HCT116 (cell line): ENCODE measurements around the gene HIRA. TPM values are rescaled to one million over a fixed set of nuclear protein-coding genes. Genes with fewer than 3 reads are reported as not detected.

Source experiments
- ATAC-seq: fragments of 200-7000 bp; cut with Tn5 transposase; 2 replicates; pipeline ENCODE4 v1.9.1; 2020; ENCODE audit warnings: mild to moderate bottlenecking, moderate library complexity
- BruUV-seq: library from RNA; stranded (reverse); fragments of 400-500 nt; replicated peaks from 2 replicates; lab custom pipeline; 2021; lab: Mats Ljungman, UMichigan
- CTCF ChIA-PET: fragments of 300-600 bp; sonication (Branson Sonifier 250); formaldehyde crosslinking; loops from one replicate; lab custom pipeline; 2021; ENCODE audit warnings: antibody characterized with exemption; lab: Charles Lee
- POLR2A ChIA-PET: fragments of 300-600, 350-600 bp; sonication (Branson Sonifier 250); formaldehyde crosslinking; loops from one replicate; lab custom pipeline; 2021; ENCODE audit warnings: antibody characterized with exemption; lab: Charles Lee
- RAD21 ChIA-PET, 2 experiments: fragments of 300-600 bp; sonication (Branson Sonifier 250); formaldehyde crosslinking; loops; one replicate each; lab custom pipeline; 2023; ENCODE audit warnings: low total read pairs in 2 of 2; ENCODE audit not compliant: uncharacterized antibody in 2 of 2, unreplicated experiment in 2 of 2, low non-redundant PET in 1 of 2; lab: Charles Lee
- DNase-seq: peaks from one replicate; pipeline ENCODE4 v3.0.0-alpha.2; 2010; ENCODE audit warnings: low read depth, low spot score
- H2AFZ ChIP-seq: fragments of 200-600 bp; shearing (Covaris generic), sonication (generic); 2 replicates; pipeline ENCODE4 v1.6.1; 2017; ENCODE audit warnings: low read depth, mixed run types, mixed read lengths, antibody characterized with exemption, low read length; ENCODE audit not compliant: poor library complexity, severe bottlenecking
- H3K27ac ChIP-seq: 2 replicates; pipeline ENCODE4 v1.5.1; 2012; ENCODE audit warnings: low read depth, low read length
- H3K27me3 ChIP-seq: fragments of 200-600 bp; sonication (generic); 2 replicates; pipeline ENCODE4 v1.6.1; 2016; ENCODE audit warnings: mixed run types, low read length, mixed read lengths; ENCODE audit not compliant: insufficient read depth
- H3K36me3 ChIP-seq, 2 experiments: fragments of 200-500 bp in 1 of 2; fragments of 200-600 bp in 1 of 2; sonication (Bioruptor generic) in 1 of 2; sonication (generic) in 1 of 2; 2 replicates each; pipeline versions ENCODE4 v1.5.1 to v1.6.1; 2014 to 2016; ENCODE audit warnings: low read length in 2 of 2, inconsistent platforms in 1 of 2, mixed read lengths in 1 of 2, mixed run types in 1 of 2; ENCODE audit not compliant: insufficient read depth in 2 of 2, control insufficient read depth in 1 of 2
- H3K4me1 ChIP-seq, 2 experiments: fragments of 200-600 bp in 1 of 2; sonication (generic) in 1 of 2; 2 replicates each; pipeline versions ENCODE4 v1.5.1 to v1.6.1; 2012 to 2017; ENCODE audit warnings: low read length in 2 of 2, inconsistent platforms in 1 of 2, mild to moderate bottlenecking in 1 of 2, mixed read lengths in 1 of 2, mixed run types in 1 of 2, moderate library complexity in 1 of 2; ENCODE audit not compliant: insufficient read depth in 2 of 2, control insufficient read depth in 1 of 2
- H3K4me2 ChIP-seq: fragments of 200-600 bp; sonication (generic); 2 replicates; pipeline ENCODE4 v1.6.1; 2017; ENCODE audit warnings: mixed run types, low read length, mixed read lengths
- H3K4me3 ChIP-seq, 2 experiments: fragments of 200-600 bp in 1 of 2; sonication (generic) in 1 of 2; replicated peaks in 1 of 2; 2 replicates each; pipeline ENCODE4 v1.5.1; 2011 to 2016; ENCODE audit warnings: low read length in 2 of 2, control low read depth in 1 of 2, low read depth in 1 of 2, mild to moderate bottlenecking in 1 of 2, mixed read lengths in 1 of 2, mixed run types in 1 of 2
- H3K79me2 ChIP-seq: fragments of 200-600 bp; sonication (generic); 2 replicates; pipeline ENCODE4 v1.6.1; 2017; ENCODE audit warnings: mild to moderate bottlenecking, mixed run types, low read length, moderate library complexity, mixed read lengths; ENCODE audit not compliant: insufficient read depth
- H3K9ac ChIP-seq: fragments of 200-600 bp; sonication (generic); 2 replicates; pipeline ENCODE4 v1.6.1; 2016; ENCODE audit warnings: low read length, mixed read lengths
- H3K9me2 ChIP-seq: fragments of 200-600 bp; sonication (generic), shearing (Covaris generic); 2 replicates; pipeline ENCODE4 v1.6.1; 2017; ENCODE audit warnings: mixed run types, mild to moderate bottlenecking, moderate library complexity; ENCODE audit not compliant: insufficient read depth
- H3K9me3 ChIP-seq, 2 experiments: fragments of 200-500 bp in 1 of 2; fragments of 200-600 bp in 1 of 2; sonication (Bioruptor generic) in 1 of 2; sonication (generic) in 1 of 2; 2 replicates each; pipeline ENCODE4 v1.6.1; 2014 to 2017; ENCODE audit warnings: low read length in 2 of 2, mixed read lengths in 2 of 2, inconsistent platforms in 1 of 2, low read depth in 1 of 2, mild to moderate bottlenecking in 1 of 2, mixed run types in 1 of 2, moderate library complexity in 1 of 2; ENCODE audit not compliant: control insufficient read depth in 1 of 2, insufficient read depth in 1 of 2
- H4K20me1 ChIP-seq: fragments of 200-600 bp; sonication (generic), shearing (Covaris generic); 2 replicates; pipeline ENCODE4 v1.6.1; 2017; ENCODE audit warnings: mixed run types, mild to moderate bottlenecking, moderate library complexity; ENCODE audit not compliant: insufficient read depth
- CBX3 ChIP-seq: IDR thresholded peaks from 2 replicates; pipeline ENCODE4 v1.6.1; 2012; ENCODE audit warnings: low read depth
- CTCF ChIP-seq, 3 experiments: fragments of 200-600 bp in 1 of 3; sonication (generic) in 1 of 3; IDR thresholded peaks in 2 of 3; conservative IDR thresholded peaks in 1 of 3; 2 replicates each; pipeline ENCODE4 v1.5.1; 2012 to 2017; ENCODE audit warnings: low read depth in 2 of 3, low read length in 2 of 3, antibody characterized with exemption in 1 of 3, borderline replicate concordance in 1 of 3, control low read depth in 1 of 3, mild to moderate bottlenecking in 1 of 3, mixed read lengths in 1 of 3, mixed run types in 1 of 3, moderate library complexity in 1 of 3; ENCODE audit not compliant: insufficient read depth in 1 of 3
- ELF1 ChIP-seq: IDR thresholded peaks from 2 replicates; pipeline ENCODE4 v1.6.1; 2012; ENCODE audit warnings: low read depth, borderline replicate concordance
- EZH2phosphoT487 ChIP-seq: fragments of 200-600 bp; IDR thresholded peaks from 2 replicates; pipeline ENCODE4 v1.6.1; 2018; ENCODE audit warnings: antibody characterized with exemption, borderline replicate concordance
- FOSL1 ChIP-seq: IDR thresholded peaks from 2 replicates; pipeline ENCODE4 v1.6.1; 2012; ENCODE audit warnings: low read depth
- JUND ChIP-seq: IDR thresholded peaks from 2 replicates; pipeline ENCODE4 v1.6.1; 2012
- POLR2A ChIP-seq: IDR thresholded peaks from 2 replicates; pipeline ENCODE4 v1.7.0; 2011; ENCODE audit warnings: borderline replicate concordance; ENCODE audit not compliant: insufficient read depth, insufficient read length; ENCODE audit errors: extremely low read depth
- POLR2AphosphoS5 ChIP-seq: IDR thresholded peaks from 2 replicates; pipeline ENCODE4 v1.6.1; 2011; ENCODE audit warnings: mild to moderate bottlenecking, low read depth, low read length, moderate library complexity
- RAD21 ChIP-seq: IDR thresholded peaks from 2 replicates; pipeline ENCODE4 v1.6.1; 2012; ENCODE audit warnings: low read depth, mild to moderate bottlenecking
- SIN3A ChIP-seq: IDR thresholded peaks from 2 replicates; pipeline ENCODE4 v1.6.1; 2012; ENCODE audit warnings: low read depth
- SP1 ChIP-seq: IDR thresholded peaks from 2 replicates; pipeline ENCODE4 v1.6.1; 2012; ENCODE audit warnings: low read depth
- SRF ChIP-seq: IDR thresholded peaks from 2 replicates; pipeline ENCODE4 v1.6.1; 2012; ENCODE audit warnings: low read depth
- YY1 ChIP-seq: IDR thresholded peaks from 2 replicates; pipeline ENCODE4 v1.6.1; 2011; ENCODE audit warnings: low read length, low read depth, moderate library complexity, mild to moderate bottlenecking; ENCODE audit not compliant: insufficient replicate concordance; ENCODE audit errors: extremely low read depth
- ZFX ChIP-seq: fragments of 450-650 bp; IDR thresholded peaks from 2 replicates; pipeline ENCODE4 v1.6.1; 2017
- intact Hi-C: fragments of 100-400 bp; cut with micrococcal nuclease; formaldehyde crosslinking; loops from 2 replicates; pipeline ENCODE4 v1.10.0; 2022
- total RNA-seq: library from RNA; stranded (reverse); gene quantifications from one replicate; pipeline ENCODE4 v1.2.1, GENCODE V29; 2021; ENCODE audit not compliant: unreplicated experiment
- TF ChIP-seq, protein P1 (sequence below): IDR thresholded peaks from 2 replicates; pipeline ENCODE4 v1.6.1; 2012

Gene HIRA
- total RNA-seq, 1 experiment from 2014 or later, result 30.6 TPM

DNA sequence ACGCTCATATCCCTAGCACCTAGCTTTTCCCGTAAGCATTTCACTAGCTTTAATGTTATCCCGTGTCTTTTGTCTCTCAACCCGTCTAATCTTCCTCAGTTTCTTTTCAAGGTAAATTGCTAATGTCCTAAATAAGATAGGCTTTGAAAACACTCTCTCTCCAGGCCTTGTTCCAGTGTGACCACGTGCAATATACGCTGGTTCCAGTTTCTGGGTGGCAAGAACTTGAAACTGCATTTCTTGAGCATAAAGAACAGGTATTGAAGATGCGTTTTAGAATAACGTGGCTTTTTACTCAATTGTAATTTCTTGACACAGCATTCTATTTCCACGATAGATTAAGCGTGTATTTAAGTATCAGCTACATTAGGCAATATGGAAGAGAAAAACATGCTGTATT lies 49.3 kb upstream of the HIRA start:
- ChIA-PET CTCF (interaction anchor here (2.6 kb wide), 1 partner anchor 9 kb away, joined by 8 read pairs; no protein-coding TSS in a partner anchor), RAD21 (no interaction called here), POLR2A (interaction anchor here (1.6 kb wide), 1 partner anchor 74 kb away, joined by 3 read pairs; no protein-coding TSS in a partner anchor)
- no peaks in the 10 kb centered on the region for H3K9me3 ChIP-seq
- no peak for DNase-seq
- peaks cover 5% of the 10 kb centered on the region; the same call in 1 of the 2 replicates for H4K20me1 ChIP-seq
- H3K79me2 ChIP-seq, result peaks cover 77% of the 10 kb centered on the region
- no peak for TF ChIP-seq EZH2phosphoT487
- no peak for TF ChIP-seq POLR2A
- no peak for TF ChIP-seq FOSL1
- no peak for TF ChIP-seq SP1
- no peak for TF ChIP-seq POLR2AphosphoS5
- no peak for TF ChIP-seq SIN3A
- no peak for TF ChIP-seq ZFX
- TF ChIP-seq SRF, result no peak
- no peak for TF ChIP-seq CBX3
- no TSS peak for BruUV-seq
- intact Hi-C loops, result no loop called here
- no peak overlapping the region for H3K27ac ChIP-seq
- H3K4me3 ChIP-seq, result peak overlapping the region; percentile 80 to 91
- H2AFZ ChIP-seq, result no peak overlapping the region
- peaks cover 14 to 23% of the 10 kb centered on the region in 2 experiments; a peak in 3 of 4 replicates for H3K4me1 ChIP-seq
- no peak for ATAC-seq
- H3K9ac ChIP-seq, result peak overlapping the region; percentile 93
- H3K9me2 ChIP-seq, result no peaks in the 10 kb centered on the region
- no peaks in the 10 kb centered on the region for H3K27me3 ChIP-seq
- H3K4me2 ChIP-seq, result peak overlapping the region; percentile 81
- H3K36me3 ChIP-seq, result peaks cover 14 to 40% of the 10 kb centered on the region in 2 experiments

DNA sequence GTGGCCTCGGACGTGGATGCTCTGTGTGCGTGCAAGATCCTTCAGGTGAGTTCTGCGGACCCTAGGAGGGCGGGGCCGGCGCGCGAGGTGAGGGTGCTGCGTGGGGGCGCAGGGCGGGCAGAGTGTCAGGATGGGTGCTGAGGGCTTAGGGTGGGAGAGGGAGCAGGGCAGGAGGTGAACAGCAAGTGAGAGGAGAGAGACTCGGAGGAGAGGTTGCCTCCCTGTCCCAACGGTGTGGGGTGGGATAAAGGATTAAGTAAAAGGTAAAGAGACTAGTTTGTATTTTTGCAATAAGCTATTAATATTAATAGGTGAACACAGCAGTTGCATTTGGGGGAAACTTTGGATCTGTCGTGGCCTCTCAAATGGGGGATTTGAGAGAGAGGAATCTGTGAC lies 48.6 kb upstream of the HIRA start:
- peaks cover 5% of the 10 kb centered on the region; the same call in 1 of the 2 replicates for H4K20me1 ChIP-seq
- DNase-seq (no peak), ATAC-seq (peak; percentile 15)
- peaks cover 14 to 23% of the 10 kb centered on the region in 2 experiments; a peak in 3 of 4 replicates for H3K4me1 ChIP-seq
- H3K9ac ChIP-seq, result peak overlapping the region; percentile 93
- no TSS peak for BruUV-seq
- peaks cover 17 to 40% of the 10 kb centered on the region in 2 experiments for H3K36me3 ChIP-seq
- ChIA-PET RAD21 (interaction anchor here (0.7 to 0.9 kb wide), 3 partner anchors 150 to 336 kb away, joined by 3 read pairs; partner anchors contain the start of gene ESS2 (in 1 of the 2)), POLR2A (interaction anchor here (0.9 to 1.6 kb wide), 5 partner anchors 9 to 150 kb away, joined by 3 to 6 read pairs (median 3); no protein-coding TSS in a partner anchor), CTCF (interaction anchor here (1.0 to 2.6 kb wide), 5 partner anchors 10 to 301 kb away, joined by 4 to 11 read pairs (median 5); partner anchors contain the start of gene SLC25A1)
- H2AFZ ChIP-seq, result no peak overlapping the region
- TF ChIP-seq EZH2phosphoT487, result no peak
- no peak for TF ChIP-seq YY1
- TF ChIP-seq POLR2A, result no peak
- no peak for TF ChIP-seq SIN3A
- TF ChIP-seq, protein P1, sequence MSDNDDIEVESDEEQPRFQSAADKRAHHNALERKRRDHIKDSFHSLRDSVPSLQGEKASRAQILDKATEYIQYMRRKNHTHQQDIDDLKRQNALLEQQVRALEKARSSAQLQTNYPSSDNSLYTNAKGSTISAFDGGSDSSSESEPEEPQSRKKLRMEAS, result no peak
- no peak for TF ChIP-seq CTCF (IDR thresholded peaks at IDR 0.05 in 2 of 3, conservative IDR thresholded peaks at IDR 0.05 in 1 of 3; ENCODE audit: borderline replicate concordance in 1 of 3, insufficient read depth in 1 of 3, low read depth in 2 of 3, low read length in 2 of 3)
- no peak for TF ChIP-seq RAD21
- no peak for TF ChIP-seq ELF1
- no peak for TF ChIP-seq JUND
- H3K27me3 ChIP-seq, result no peaks in the 10 kb centered on the region
- peak overlapping the region; percentile 80 to 91 for H3K4me3 ChIP-seq
- no peaks in the 10 kb centered on the region for H3K9me3 ChIP-seq
- intact Hi-C loops, result no loop called here
- H3K27ac ChIP-seq, result peak overlapping the region; percentile 53
- peaks cover 77% of the 10 kb centered on the region for H3K79me2 ChIP-seq
- peak overlapping the region; percentile 81 for H3K4me2 ChIP-seq
- no peaks in the 10 kb centered on the region for H3K9me2 ChIP-seq
